HG03558 (cell line): Measurements from ENCODE around the gene HAUS3.
A peak's percentile ranks its signal among the peaks of the same experiment; 100 is the strongest.

Experiments used
- ATAC-seq: cut with Tn5 transposase; IDR thresholded peaks from one replicate; pipeline ENCODE4 v1.9.1; 2021; ENCODE audit warnings: moderate number of reproducible peaks; ENCODE audit not compliant: unreplicated experiment; ENCODE audit errors: extremely low read depth

The HAUS3 gene

GRCh38 chr4:2241410-2242353 is at the start of gene HAUS3, which contains the start of gene POLN:
TSS of gene HAUS3 (minus strand) at chr4:2242121. CDS start at chr4:2240946, 1,175 bp downstream.
TSS of gene POLN (minus strand) at chr4:2242121. CDS start at chr4:2229231, 12,890 bp downstream.
- ATAC-seq: peak; percentile 67

- ATAC-seq: no peak
Measured at GRCh38 chr4:2290974-2291704, 49.2 kb upstream of the HAUS3 start.

- ATAC-seq: no peak
Measured at GRCh38 chr4:2290488-2290887, 48.6 kb upstream of the HAUS3 start.

GRCh38 chr4:2289955-2290333 is 48.0 kb upstream of the HAUS3 start:
- no peak for ATAC-seq

GRCh38 chr4:2289311-2289954 is 47.5 kb upstream of the HAUS3 start:
- ATAC-seq: no peak

- ATAC-seq: no peak
Measured at GRCh38 chr4:2288051-2288541, 46.2 kb upstream of the HAUS3 start.

GRCh38 chr4:2287594-2287915 is 45.6 kb upstream of the HAUS3 start:
- no peak for ATAC-seq

GRCh38 chr4:2286904-2287593 is 45.1 kb upstream of the HAUS3 start:
- no peak for ATAC-seq

- ATAC-seq: no peak
Measured at GRCh38 chr4:2285613-2286381, 43.9 kb upstream of the HAUS3 start.

- ATAC-seq: no peak
Measured at GRCh38 chr4:2284934-2285612, 43.2 kb upstream of the HAUS3 start.

- ATAC-seq: no peak
Measured at GRCh38 chr4:2284161-2284933, 42.4 kb upstream of the HAUS3 start.

GRCh38 chr4:2283199-2283711 is 41.3 kb upstream of the HAUS3 start:
- no peak for ATAC-seq

GRCh38 chr4:2281575-2282343 is 39.8 kb upstream of the HAUS3 start:
- no peak for ATAC-seq

GRCh38 chr4:2280531-2281300 is 38.8 kb upstream of the HAUS3 start:
- no peak for ATAC-seq

GRCh38 chr4:2277956-2278355 is 36.0 kb upstream of the HAUS3 start:
- ATAC-seq: no peak

- ATAC-seq: no peak
Measured at GRCh38 chr4:2276581-2277325, 34.8 kb upstream of the HAUS3 start.
